Hepatocyte (in vitro differentiated cells): ENCODE results near the gene PRR35.

ENCODE experiments used
- CTCF ChIP-seq: fragments of 200-600 bp; sonication (generic); IDR thresholded peaks from 2 replicates; pipeline ENCODE4 v1.5.1; 2016; ENCODE audit warnings: antibody characterized with exemption, mild to moderate bottlenecking; ENCODE audit not compliant: poor library complexity
- EZH2 ChIP-seq: fragments of 200-600 bp; sonication (generic); IDR thresholded peaks from 2 replicates; pipeline ENCODE4 v1.6.1; 2016; ENCODE audit warnings: antibody characterized with exemption, mild to moderate bottlenecking, borderline replicate concordance

DNA sequence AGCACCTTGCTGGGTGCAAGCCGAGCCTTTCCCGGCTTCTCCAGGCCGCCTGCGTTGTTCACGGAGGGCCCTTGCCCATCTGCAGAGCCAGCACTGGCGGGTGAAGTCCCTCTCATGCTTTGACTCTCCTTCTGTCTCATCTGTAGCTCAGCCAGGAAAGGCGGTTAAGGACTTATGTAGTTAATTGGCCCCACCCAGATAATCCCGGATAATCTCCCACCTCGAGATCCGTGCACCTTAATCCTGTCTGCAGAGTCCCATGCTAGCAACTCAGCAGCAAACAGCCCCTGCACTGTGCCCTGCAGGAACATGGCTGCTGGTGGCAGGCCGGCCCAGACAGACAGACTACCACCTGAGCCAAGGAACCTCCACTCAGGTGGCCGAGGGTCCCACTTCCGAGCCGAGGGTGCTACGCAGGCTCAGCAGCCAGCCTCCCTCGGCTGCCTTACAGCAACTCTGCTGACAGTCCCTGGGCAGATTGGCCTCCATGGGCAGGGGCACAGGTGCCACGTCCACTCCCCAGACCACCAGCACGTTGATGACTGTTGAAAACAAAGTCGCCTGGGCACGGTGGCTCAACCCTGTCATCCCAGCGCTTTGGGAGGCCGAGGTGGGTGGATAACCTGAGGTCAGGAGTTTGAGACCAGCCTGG is 46.6 kb downstream of the PRR35 start:
- no peak for TF ChIP-seq CTCF
- no peak for TF ChIP-seq EZH2
